ENCODE measurements around the gene STK11. TPM values are rescaled to one million over a fixed set of nuclear protein-coding genes. Genes with fewer than 3 reads are reported as not detected.

STK11 gene
- total and polyA plus RNA-seq, 2 donors = 42.5 to 60.2 TPM

DNA sequence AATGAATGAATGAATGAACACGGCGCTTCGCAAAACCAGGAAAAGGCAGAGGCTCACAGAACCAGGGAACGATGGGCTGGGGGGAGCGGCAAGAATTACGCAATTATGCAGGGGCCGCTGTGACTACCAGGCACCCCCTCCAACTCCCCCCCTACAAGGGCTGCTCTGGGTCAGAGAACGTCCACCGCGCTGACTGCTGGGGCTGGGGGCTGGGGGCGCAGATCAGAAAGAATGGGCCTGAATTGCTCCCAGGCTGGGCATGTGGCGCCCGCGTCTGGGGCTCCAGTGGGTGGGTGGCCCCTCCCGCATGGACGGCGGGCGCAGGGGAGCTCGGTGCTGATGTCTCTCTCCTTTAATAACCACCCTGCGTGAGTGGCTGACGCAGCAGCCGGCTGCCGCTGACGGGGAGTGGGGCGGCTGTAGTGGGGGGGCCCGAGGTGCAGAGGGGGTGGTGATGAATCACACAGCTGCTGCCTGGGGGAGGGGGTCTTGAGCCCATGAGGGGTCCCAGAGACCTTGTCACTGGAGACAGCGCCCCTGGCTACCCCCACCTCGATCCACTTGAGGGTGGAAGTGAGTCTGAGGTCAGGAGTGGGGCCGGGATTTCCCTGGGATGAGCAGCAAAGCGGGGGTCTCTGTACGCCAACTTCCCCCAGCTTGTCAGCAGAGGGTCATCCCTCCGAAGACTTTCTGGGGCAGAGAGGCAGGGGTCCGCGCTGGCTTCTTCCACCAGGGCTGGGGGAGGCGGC lies 62.1 kb downstream of the STK11 start:
- WGBS = 33% methylated on average over 35 of the region's 35 CpGs
- Histone ChIP-seq H3K27me3 (ENCODE audit: control insufficient read depth in 2 of 2, insufficient read depth in 1 of 2, low read length in 1 of 2) (peaks cover 11 to 34% of the 10 kb centered on the region in 2 donors), H3K27ac (ENCODE audit: low read depth in 1 of 2, low read length in 1 of 2) (no peak overlapping the region), H3K9me3 (ENCODE audit: control insufficient read depth in 2 of 2, insufficient read depth in 1 of 2, low read length in 1 of 2) (peaks cover 0 to 27% of the 10 kb centered on the region in 2 donors), H3K4me1 (ENCODE audit: control insufficient read depth in 2 of 2, insufficient read depth in 2 of 2, low read length in 2 of 2) (peaks cover 49 to 84% of the 10 kb centered on the region in 2 donors), H3K36me3 (ENCODE audit: control insufficient read depth in 2 of 2, insufficient read depth in 2 of 2, low read length in 1 of 2) (peaks cover 18 to 30% of the 10 kb centered on the region in 2 donors), H3K4me3 (ENCODE audit: low read length in 2 of 2) (no peak overlapping the region)
- peak in 1 of 9 donors; percentile 25 for DNase-seq (ENCODE audit: low read depth in 6 of 9, low spot score in 9 of 9)

DNA sequence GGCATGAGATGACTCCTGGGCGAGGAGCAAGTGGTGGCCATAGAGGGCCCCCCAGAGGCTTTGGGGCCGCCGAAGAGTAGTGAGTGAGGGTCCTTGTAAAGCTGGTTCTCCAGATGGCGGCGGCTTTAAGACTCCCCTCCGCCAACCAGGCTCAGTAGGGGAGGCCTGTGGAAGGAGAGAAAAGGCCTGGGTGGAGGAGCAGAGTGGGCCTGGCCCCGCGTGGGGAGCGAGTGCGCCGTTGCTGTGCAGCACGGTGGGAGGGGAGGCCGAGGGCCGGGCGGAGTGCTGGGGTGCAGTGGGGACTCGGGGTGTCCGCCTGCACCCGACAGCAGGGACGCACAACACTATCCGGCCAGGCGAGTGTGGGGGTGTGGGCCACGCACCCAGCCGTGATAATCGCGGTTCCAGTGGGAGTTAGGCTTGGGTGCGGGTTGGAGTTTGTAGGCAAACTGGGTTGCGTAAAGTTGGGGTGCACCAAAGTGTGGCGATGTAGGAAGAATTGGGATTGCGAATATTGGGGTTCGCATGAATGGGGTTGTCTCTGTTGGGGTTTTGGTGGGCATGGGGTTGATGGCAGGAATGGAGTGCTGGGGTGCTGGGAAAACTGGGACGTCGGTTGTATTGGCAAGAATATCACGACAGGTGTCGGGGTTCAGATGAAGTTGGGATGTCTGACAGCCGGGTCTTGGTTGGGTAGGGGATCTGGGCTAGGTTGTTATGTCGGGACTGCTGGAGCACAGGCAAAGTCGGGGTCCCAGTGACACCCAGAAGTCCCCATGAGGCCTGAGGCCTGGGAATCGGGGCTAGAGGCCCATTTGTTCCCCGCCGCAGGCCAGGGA lies 62.9 kb downstream of the STK11 start:
- Histone ChIP-seq H3K27ac (ENCODE audit: low read depth in 1 of 2, low read length in 1 of 2) (peak overlapping the region; percentile 10 to 53), H3K27me3 (ENCODE audit: control insufficient read depth in 2 of 2, insufficient read depth in 1 of 2, low read length in 1 of 2) (peaks cover 11 to 34% of the 10 kb centered on the region in 2 donors), H3K4me3 (ENCODE audit: low read length in 2 of 2) (peak overlapping the region in 1 of 2 donors; percentile 94), H3K4me1 (ENCODE audit: control insufficient read depth in 2 of 2, insufficient read depth in 2 of 2, low read length in 2 of 2) (peaks cover 46 to 83% of the 10 kb centered on the region in 2 donors), H3K36me3 (ENCODE audit: control insufficient read depth in 2 of 2, insufficient read depth in 2 of 2, low read length in 1 of 2) (peaks cover 26 to 38% of the 10 kb centered on the region in 2 donors), H3K9me3 (ENCODE audit: control insufficient read depth in 2 of 2, insufficient read depth in 1 of 2, low read length in 1 of 2) (peaks cover 0 to 27% of the 10 kb centered on the region in 2 donors)
- no peak for DNase-seq (ENCODE audit: low read depth in 6 of 9, low spot score in 9 of 9)
- WGBS = 68% methylated on average over 40 of the region's 40 CpGs

DNA sequence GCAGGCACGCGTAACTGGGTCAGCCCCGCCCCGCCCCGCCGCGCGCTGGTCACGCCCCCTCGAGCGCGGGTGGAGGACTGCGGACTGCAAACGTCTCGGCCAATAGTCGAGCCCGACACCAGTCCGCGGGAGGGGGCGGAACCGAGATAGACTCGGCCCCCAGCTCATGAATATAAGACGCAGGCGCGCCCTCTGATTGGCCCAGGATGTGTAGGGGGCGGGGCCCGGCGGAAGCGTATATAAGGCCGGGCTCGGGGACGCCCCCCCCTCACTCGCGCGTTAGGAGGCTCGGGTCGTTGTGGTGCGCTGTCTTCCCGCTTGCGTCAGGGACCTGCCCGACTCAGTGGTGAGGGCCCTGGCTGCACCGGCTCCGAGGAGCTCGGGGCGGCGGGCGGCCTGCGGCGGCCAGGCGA lies 63.5 kb downstream of the STK11 start, which contains the start of gene CIRBP:
TSS of gene CIRBP (plus strand) at position 268 of the 413 bp plus-strand sequence. CDS start 1,602 bp downstream, outside the sequence.
- peak in 8 of 9 donors; percentile 56 to 99 (median 98) for DNase-seq (ENCODE audit: low read depth in 6 of 9, low spot score in 9 of 9)
- WGBS = under 1% methylated on average over 50 of the region's 50 CpGs
- H3K4me3 ChIP-seq (ENCODE audit: low read length in 2 of 2) = peak within 1 kb of the TSS; percentile 94 to 99
- H3K36me3 ChIP-seq (ENCODE audit: control insufficient read depth in 2 of 2, insufficient read depth in 2 of 2, low read length in 1 of 2) = peaks cover 32 to 44% of the 10 kb centered on the region in 2 donors
- peaks cover 48 to 88% of the 10 kb centered on the region in 2 donors for H3K4me1 ChIP-seq (ENCODE audit: control insufficient read depth in 2 of 2, insufficient read depth in 2 of 2, low read length in 2 of 2)
- H3K9me3 ChIP-seq (ENCODE audit: control insufficient read depth in 2 of 2, insufficient read depth in 1 of 2, low read length in 1 of 2) = peaks cover 0 to 27% of the 10 kb centered on the region in 2 donors
- peak within 1 kb of the TSS; percentile 88 to 99 for H3K27ac ChIP-seq (ENCODE audit: low read depth in 1 of 2, low read length in 1 of 2)
- peaks cover 11 to 34% of the 10 kb centered on the region in 2 donors for H3K27me3 ChIP-seq (ENCODE audit: control insufficient read depth in 2 of 2, insufficient read depth in 1 of 2, low read length in 1 of 2)

DNA sequence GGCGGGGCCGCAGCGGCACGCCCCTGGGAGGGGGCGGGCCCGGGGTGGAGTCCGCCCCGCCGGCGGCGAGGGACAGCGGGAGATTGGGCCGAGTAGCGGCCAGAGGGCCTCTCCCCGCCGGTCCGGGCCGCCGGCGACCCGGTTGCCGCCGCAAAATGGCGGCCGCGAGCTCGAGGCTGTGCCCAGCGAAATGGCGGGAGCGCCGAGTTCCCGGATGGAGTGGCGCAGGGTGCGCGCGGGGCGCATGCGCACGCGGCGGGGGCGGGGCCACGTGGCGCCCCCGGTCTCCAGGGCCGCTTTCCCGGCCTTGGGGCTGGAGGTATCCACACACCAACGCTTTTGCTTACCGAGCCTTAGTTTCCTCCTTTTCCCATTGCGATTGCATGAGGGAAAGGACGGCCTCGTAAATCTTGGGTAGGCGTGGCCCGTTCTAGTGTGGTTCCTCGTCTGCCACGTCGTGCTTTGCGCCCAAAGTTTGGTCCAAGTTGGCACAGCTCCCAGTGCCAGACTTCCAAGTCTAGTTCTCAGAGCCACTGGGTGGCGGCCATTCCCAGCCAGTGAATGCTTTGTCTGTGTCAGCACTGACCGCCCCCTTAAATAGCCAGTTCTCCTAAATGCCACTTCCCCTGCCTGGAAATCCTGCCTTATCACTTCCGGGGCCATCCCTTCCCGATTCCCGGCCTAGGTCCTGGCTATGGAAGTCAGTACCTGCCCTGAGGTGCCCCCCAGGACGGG lies 64.1 kb downstream of the STK11 start:
- Histone ChIP-seq H3K4me1 (ENCODE audit: control insufficient read depth in 2 of 2, insufficient read depth in 2 of 2, low read length in 2 of 2) (peaks cover 48 to 90% of the 10 kb centered on the region in 2 donors), H3K27me3 (ENCODE audit: control insufficient read depth in 2 of 2, insufficient read depth in 1 of 2, low read length in 1 of 2) (peaks cover 11 to 34% of the 10 kb centered on the region in 2 donors), H3K9me3 (ENCODE audit: control insufficient read depth in 2 of 2, insufficient read depth in 1 of 2, low read length in 1 of 2) (peaks cover 0 to 25% of the 10 kb centered on the region in 2 donors), H3K4me3 (ENCODE audit: low read length in 2 of 2) (peak overlapping the region; percentile 94 to 99), H3K36me3 (ENCODE audit: control insufficient read depth in 2 of 2, insufficient read depth in 2 of 2, low read length in 1 of 2) (peaks cover 38 to 50% of the 10 kb centered on the region in 2 donors), H3K27ac (ENCODE audit: low read depth in 1 of 2, low read length in 1 of 2) (peak overlapping the region; percentile 88 to 99)
- DNase-seq (ENCODE audit: low read depth in 6 of 9, low spot score in 9 of 9) = peak in 5 of 9 donors; percentile 77 to 90 (median 85)
- WGBS = under 1% methylated on average over 64 of the region's 64 CpGs

DNA sequence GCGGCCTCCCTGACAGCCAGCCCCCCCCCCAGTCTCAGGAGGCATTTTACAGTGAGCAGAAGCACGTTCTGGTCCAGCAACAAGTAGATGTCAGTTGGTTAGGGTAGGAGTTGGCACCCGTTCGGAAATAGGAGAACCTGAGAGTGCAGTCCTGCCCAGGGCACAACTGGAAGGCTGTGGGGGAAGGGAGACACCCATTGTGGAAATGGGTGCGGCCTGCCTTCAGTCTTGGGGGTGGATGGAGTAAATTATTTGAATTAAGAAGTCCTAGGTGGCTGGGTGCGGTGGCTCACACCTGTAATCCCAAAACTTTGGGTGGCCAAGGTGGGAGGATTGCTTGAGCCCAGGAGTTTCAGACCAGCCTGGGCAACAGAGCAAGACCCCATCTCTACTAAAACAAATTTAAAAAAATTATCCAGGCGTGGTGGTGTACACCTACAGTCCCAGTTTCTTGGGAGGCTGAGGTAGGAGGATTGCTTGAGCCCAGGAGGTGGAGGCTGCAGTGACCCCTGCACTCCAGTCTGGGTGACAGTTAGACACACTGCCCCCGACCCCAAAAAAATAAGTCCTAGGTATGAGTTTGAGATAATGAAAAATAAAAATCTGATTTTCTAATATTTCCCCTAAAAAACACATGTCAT lies 64.8 kb downstream of the STK11 start:
- peaks cover 43 to 55% of the 10 kb centered on the region in 2 donors for H3K36me3 ChIP-seq (ENCODE audit: control insufficient read depth in 2 of 2, insufficient read depth in 2 of 2, low read length in 1 of 2)
- peaks cover 11 to 29% of the 10 kb centered on the region in 2 donors for H3K27me3 ChIP-seq (ENCODE audit: control insufficient read depth in 2 of 2, insufficient read depth in 1 of 2, low read length in 1 of 2)
- H3K4me1 ChIP-seq (ENCODE audit: control insufficient read depth in 2 of 2, insufficient read depth in 2 of 2, low read length in 2 of 2) = peaks cover 53 to 88% of the 10 kb centered on the region in 2 donors
- peak overlapping the region; percentile 94 to 99 for H3K4me3 ChIP-seq (ENCODE audit: low read length in 2 of 2)
- H3K9me3 ChIP-seq (ENCODE audit: control insufficient read depth in 2 of 2, insufficient read depth in 1 of 2, low read length in 1 of 2) = peaks cover 0 to 25% of the 10 kb centered on the region in 2 donors
- 42% methylated on average over 8 of the region's 8 CpGs for WGBS
- DNase-seq (ENCODE audit: low read depth in 6 of 9, low spot score in 9 of 9) = no peak
- peak overlapping the region; percentile 88 to 99 for H3K27ac ChIP-seq (ENCODE audit: low read depth in 1 of 2, low read length in 1 of 2)

DNA sequence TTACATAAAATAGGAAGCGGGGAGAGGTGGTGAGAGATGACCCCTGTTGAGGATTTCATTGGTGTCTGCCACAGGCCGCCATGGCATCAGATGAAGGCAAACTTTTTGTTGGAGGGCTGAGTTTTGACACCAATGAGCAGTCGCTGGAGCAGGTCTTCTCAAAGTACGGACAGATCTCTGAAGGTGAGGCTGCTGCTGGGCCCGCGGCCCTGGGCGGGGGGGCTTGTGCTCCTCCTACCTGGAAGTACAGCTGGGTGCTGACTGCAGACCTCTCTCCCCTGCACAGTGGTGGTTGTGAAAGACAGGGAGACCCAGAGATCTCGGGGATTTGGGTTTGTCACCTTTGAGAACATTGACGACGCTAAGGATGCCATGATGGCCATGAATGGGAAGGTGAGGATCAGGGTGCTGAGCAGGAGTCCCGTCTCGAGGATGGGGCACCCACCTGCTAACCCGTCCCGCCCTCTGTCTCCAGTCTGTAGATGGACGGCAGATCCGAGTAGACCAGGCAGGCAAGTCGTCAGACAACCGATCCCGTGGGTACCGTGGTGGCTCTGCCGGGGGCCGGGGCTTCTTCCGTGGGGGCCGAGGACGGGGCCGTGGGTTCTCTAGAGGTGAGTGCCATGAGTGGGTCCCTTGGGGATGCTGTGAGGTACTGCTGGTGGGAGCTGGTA lies 65.4 kb downstream of the STK11 start:
- Histone ChIP-seq H3K36me3 (ENCODE audit: control insufficient read depth in 2 of 2, insufficient read depth in 2 of 2, low read length in 1 of 2) (peaks cover 43 to 55% of the 10 kb centered on the region in 2 donors), H3K9me3 (ENCODE audit: control insufficient read depth in 2 of 2, insufficient read depth in 1 of 2, low read length in 1 of 2) (peaks cover 0 to 20% of the 10 kb centered on the region in 2 donors), H3K27me3 (ENCODE audit: control insufficient read depth in 2 of 2, insufficient read depth in 1 of 2, low read length in 1 of 2) (peaks cover 9 to 23% of the 10 kb centered on the region in 2 donors), H3K4me3 (ENCODE audit: low read length in 2 of 2) (peak overlapping the region; percentile 94 to 99), H3K4me1 (ENCODE audit: control insufficient read depth in 2 of 2, insufficient read depth in 2 of 2, low read length in 2 of 2) (peaks cover 51 to 83% of the 10 kb centered on the region in 2 donors), H3K27ac (ENCODE audit: low read depth in 1 of 2, low read length in 1 of 2) (peak overlapping the region; percentile 8 to 31)
- 93% methylated on average over 26 of the region's 26 CpGs for WGBS
- DNase-seq (ENCODE audit: low read depth in 6 of 9, low spot score in 9 of 9) = no peak

DNA sequence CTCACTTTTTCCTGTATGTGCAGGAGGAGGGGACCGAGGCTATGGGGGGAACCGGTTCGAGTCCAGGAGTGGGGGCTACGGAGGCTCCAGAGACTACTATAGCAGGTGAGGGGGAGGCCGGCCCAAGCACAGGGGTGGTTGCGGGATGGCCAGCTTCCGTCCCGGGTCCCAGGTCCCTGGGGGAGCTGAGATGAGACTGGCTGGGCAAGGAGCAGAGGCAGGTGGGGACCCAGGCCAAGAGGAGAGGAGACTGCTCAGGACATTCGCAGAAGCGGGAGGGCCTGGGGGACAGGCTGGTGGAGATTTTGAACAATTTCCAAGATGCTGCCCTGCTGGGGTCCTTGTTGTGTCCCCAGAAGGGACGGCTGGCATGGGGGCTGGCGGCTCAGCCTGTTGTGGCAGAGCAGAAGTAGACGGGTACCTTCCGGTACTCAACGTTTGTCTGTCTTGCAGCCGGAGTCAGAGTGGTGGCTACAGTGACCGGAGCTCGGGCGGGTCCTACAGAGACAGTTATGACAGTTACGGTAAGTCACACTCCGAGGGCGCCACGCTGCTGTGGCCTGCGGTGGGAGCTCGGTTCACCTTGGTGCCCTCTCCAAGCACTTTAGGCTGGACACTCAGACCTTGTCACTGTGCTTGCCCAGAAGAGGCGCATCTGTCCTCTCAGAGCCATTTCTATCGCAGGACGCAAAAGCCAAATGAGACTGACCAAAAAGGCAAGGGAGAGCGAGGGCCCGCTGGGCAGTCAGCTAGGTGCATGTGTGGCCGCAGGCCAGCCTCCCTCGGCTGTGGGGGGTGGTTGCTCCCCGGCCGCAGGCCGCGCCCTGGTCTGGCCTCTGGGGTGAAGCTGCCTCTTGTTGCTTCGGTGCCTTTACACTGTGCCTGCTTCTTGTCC lies 66.2 kb downstream of the STK11 start:
- H3K9me3 ChIP-seq (ENCODE audit: control insufficient read depth in 2 of 2, insufficient read depth in 1 of 2, low read length in 1 of 2) = peaks cover 0 to 18% of the 10 kb centered on the region in 2 donors
- peaks cover 51 to 83% of the 10 kb centered on the region in 2 donors for H3K4me1 ChIP-seq (ENCODE audit: control insufficient read depth in 2 of 2, insufficient read depth in 2 of 2, low read length in 2 of 2)
- peak overlapping the region in 1 of 2 donors; percentile 9 for H3K4me3 ChIP-seq (ENCODE audit: low read length in 2 of 2)
- H3K36me3 ChIP-seq (ENCODE audit: control insufficient read depth in 2 of 2, insufficient read depth in 2 of 2, low read length in 1 of 2) = peaks cover 43 to 56% of the 10 kb centered on the region in 2 donors
- H3K27ac ChIP-seq (ENCODE audit: low read depth in 1 of 2, low read length in 1 of 2) = no peak overlapping the region
- no peak for DNase-seq (ENCODE audit: low read depth in 6 of 9, low spot score in 9 of 9)
- WGBS = 96% methylated on average over 37 of the region's 37 CpGs
- peaks cover under 1 to 15% of the 10 kb centered on the region in 2 donors for H3K27me3 ChIP-seq (ENCODE audit: control insufficient read depth in 2 of 2, insufficient read depth in 1 of 2, low read length in 1 of 2)

Data from thymus (tissue), 11 donors.